CD14-positive monocyte (primary cell): ENCODE data around the gene CDS2. TPM values are rescaled to one million over a fixed set of nuclear protein-coding genes. Genes with fewer than 3 reads are reported as not detected.

Experiments
- DNase-seq, 3 donors: peaks; one replicate each; pipeline ENCODE4 v3.0.0-alpha.2; 2011 to 2022
- H2AFZ ChIP-seq: 2 replicates; pipeline ENCODE4 v1.6.0; 2012; ENCODE audit warnings: mild to moderate bottlenecking, low read depth, low read length, inconsistent platforms; ENCODE audit not compliant: insufficient read depth, poor library complexity, severe bottlenecking
- H3K27ac ChIP-seq, 2 donors: 1 replicate in 1 of 2; 2 replicates in 1 of 2; pipeline ENCODE4 v1.5.1; 2012 to 2013; ENCODE audit warnings: low read length in 2 of 2, control low read depth in 1 of 2, inconsistent platforms in 1 of 2, low read depth in 1 of 2, mild to moderate bottlenecking in 1 of 2
- H3K27me3 ChIP-seq, 2 donors: one replicate each; pipeline versions ENCODE4 v1.6.0 to v1.6.1; 2011 to 2013; ENCODE audit warnings: low read length in 2 of 2; ENCODE audit not compliant: control insufficient read depth in 2 of 2, insufficient read depth in 2 of 2
- H3K36me3 ChIP-seq, 2 donors: replicated peaks in 1 of 2; 1 replicate in 1 of 2; 2 replicates in 1 of 2; pipeline versions ENCODE4 v1.5.1 to v1.6.1; 2012 to 2013; ENCODE audit warnings: low read length in 2 of 2, control low read depth in 1 of 2, inconsistent platforms in 1 of 2, mild to moderate bottlenecking in 1 of 2; ENCODE audit not compliant: insufficient read depth in 2 of 2, control insufficient read depth in 1 of 2
- H3K4me1 ChIP-seq, 2 donors: 1 replicate in 1 of 2; 2 replicates in 1 of 2; pipeline versions ENCODE4 v1.5.1 to v1.6.1; 2012 to 2013; ENCODE audit warnings: low read length in 2 of 2, control low read depth in 1 of 2, inconsistent platforms in 1 of 2, mild to moderate bottlenecking in 1 of 2, moderate library complexity in 1 of 2; ENCODE audit not compliant: insufficient read depth in 2 of 2, control insufficient read depth in 1 of 2
- H3K4me2 ChIP-seq: replicated peaks from 2 replicates; pipeline ENCODE3; 2012; ENCODE audit warnings: low read length, moderate library complexity, mild to moderate bottlenecking; ENCODE audit not compliant: poor library complexity, severe bottlenecking; ENCODE audit errors: extremely low read depth
- H3K4me3 ChIP-seq, 3 experiments: fragments of 200-600 bp in 1 of 3; sonication (generic) in 1 of 3; replicated peaks in 1 of 3; 1 replicate in 2 of 3; 2 replicates in 1 of 3; pipeline ENCODE4 v1.5.1; 2011 to 2013; ENCODE audit warnings: low read length in 3 of 3, mild to moderate bottlenecking in 3 of 3, control low read depth in 2 of 3, low read depth in 2 of 3, inconsistent platforms in 1 of 3, moderate library complexity in 1 of 3
- H3K79me2 ChIP-seq: 2 replicates; pipeline ENCODE4 v1.6.0; 2012; ENCODE audit warnings: mild to moderate bottlenecking, control low read depth, inconsistent platforms, low read length, moderate library complexity; ENCODE audit not compliant: insufficient read depth
- H3K9ac ChIP-seq: 2 replicates; pipeline ENCODE4 v1.6.0; 2017; ENCODE audit warnings: low read length, mild to moderate bottlenecking; ENCODE audit not compliant: insufficient read depth, poor library complexity, severe bottlenecking
- H3K9me3 ChIP-seq, 2 donors: replicated peaks in 1 of 2; 1 replicate in 1 of 2; 2 replicates in 1 of 2; pipeline versions ENCODE4 v1.5.1 to v1.6.1; 2012 to 2013; ENCODE audit warnings: low read length in 2 of 2, control low read depth in 1 of 2; ENCODE audit not compliant: control insufficient read depth in 1 of 2, insufficient read depth in 1 of 2
- H4K20me1 ChIP-seq: 2 replicates; pipeline ENCODE4 v1.6.0; 2012; ENCODE audit warnings: mild to moderate bottlenecking, low read length, control low read depth, moderate library complexity; ENCODE audit not compliant: insufficient read depth
- H3K27ac Mint-ChIP-seq, 7 donors: one replicate each; pipeline ENCODE4 v1.8.0; 2020; ENCODE audit warnings: mild to moderate bottlenecking in 7 of 7, mixed read lengths in 7 of 7, moderate library complexity in 6 of 7, inconsistent platforms in 2 of 7
- H3K27me3 Mint-ChIP-seq, 3 donors: one replicate each; pipeline ENCODE4 v1.8.0; 2021 to 2022; ENCODE audit warnings: low read depth in 3 of 3, mild to moderate bottlenecking in 3 of 3, mixed read lengths in 3 of 3, moderate library complexity in 3 of 3, inconsistent platforms in 1 of 3
- H3K36me3 Mint-ChIP-seq, 2 donors: one replicate each; pipeline ENCODE4 v1.8.0; 2020; ENCODE audit warnings: mixed read lengths in 2 of 2, inconsistent platforms in 1 of 2, mild to moderate bottlenecking in 1 of 2
- H3K4me1 Mint-ChIP-seq: one replicate; pipeline ENCODE4 v1.8.0; 2020; ENCODE audit warnings: mild to moderate bottlenecking, mixed read lengths
- H3K4me3 Mint-ChIP-seq, 2 donors: one replicate each; pipeline ENCODE4 v1.8.0; 2020; ENCODE audit warnings: mild to moderate bottlenecking in 2 of 2, mixed read lengths in 2 of 2, moderate library complexity in 1 of 2
- H3K9me3 Mint-ChIP-seq, 7 donors: one replicate each; pipeline ENCODE4 v1.8.0; 2020 to 2022; ENCODE audit warnings: mixed read lengths in 7 of 7, mild to moderate bottlenecking in 6 of 7, moderate library complexity in 6 of 7, inconsistent platforms in 2 of 7
- WGBS: methylation state at CpG from one replicate; pipeline ENCODE4 v1.1.5; 2013; ENCODE audit warnings: missing lambda C conversion rate; ENCODE audit not compliant: insufficient coverage; 5-methylcytosine and 5-hydroxymethylcytosine counted together
- intact Hi-C, 2 donors: fragments of 100-400 bp; cut with micrococcal nuclease; formaldehyde crosslinking; loops; one replicate each; pipeline versions ENCODE4 v1.15.0 to v1.15.1; 2023
- polyA plus RNA-seq, 3 donors: library from polyadenylated mRNA; depleted of rRNA in 1 of 3; unstranded in 2 of 3; stranded (reverse) in 1 of 3; fragments of 300-500 nt in 2 of 3; fragments of >200 nt in 1 of 3; fragmentation: Illumina TruSeq in 2 of 3; gene quantifications; 1 replicate in 2 of 3; 2 replicates in 1 of 3; pipeline ENCODE4 v1.2.3, GENCODE V29; 2012 to 2021
- TF ChIP-seq, protein P1 (sequence below): fragments of 200-600 bp; IDR thresholded peaks from one replicate; pipeline ENCODE4 v1.8.0; 2022; ENCODE audit warnings: antibody characterized with exemption, mild to moderate bottlenecking

Gene CDS2
- polyA plus RNA-seq, 3 donors = 28.6 to 62.6 (median 54.4) TPM

- Mint-ChIP-seq H3K36me3 (peaks cover 15 to 29% of the 10 kb centered on the region in 2 donors), H3K4me3 (no peak overlapping the region), H3K4me1 (peaks cover 38% of the 10 kb centered on the region), H3K27me3 (no peaks in the 10 kb centered on the region), H3K27ac (peak overlapping the region; percentile 2 to 75 (median 9)), H3K9me3 (no peaks in the 10 kb centered on the region)
- no peak overlapping the region for H3K4me3 ChIP-seq
- TF ChIP-seq, protein P1, sequence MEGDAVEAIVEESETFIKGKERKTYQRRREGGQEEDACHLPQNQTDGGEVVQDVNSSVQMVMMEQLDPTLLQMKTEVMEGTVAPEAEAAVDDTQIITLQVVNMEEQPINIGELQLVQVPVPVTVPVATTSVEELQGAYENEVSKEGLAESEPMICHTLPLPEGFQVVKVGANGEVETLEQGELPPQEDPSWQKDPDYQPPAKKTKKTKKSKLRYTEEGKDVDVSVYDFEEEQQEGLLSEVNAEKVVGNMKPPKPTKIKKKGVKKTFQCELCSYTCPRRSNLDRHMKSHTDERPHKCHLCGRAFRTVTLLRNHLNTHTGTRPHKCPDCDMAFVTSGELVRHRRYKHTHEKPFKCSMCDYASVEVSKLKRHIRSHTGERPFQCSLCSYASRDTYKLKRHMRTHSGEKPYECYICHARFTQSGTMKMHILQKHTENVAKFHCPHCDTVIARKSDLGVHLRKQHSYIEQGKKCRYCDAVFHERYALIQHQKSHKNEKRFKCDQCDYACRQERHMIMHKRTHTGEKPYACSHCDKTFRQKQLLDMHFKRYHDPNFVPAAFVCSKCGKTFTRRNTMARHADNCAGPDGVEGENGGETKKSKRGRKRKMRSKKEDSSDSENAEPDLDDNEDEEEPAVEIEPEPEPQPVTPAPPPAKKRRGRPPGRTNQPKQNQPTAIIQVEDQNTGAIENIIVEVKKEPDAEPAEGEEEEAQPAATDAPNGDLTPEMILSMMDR = no peak
- H3K27ac ChIP-seq = no peak overlapping the region
- no peaks in the 10 kb centered on the region for H3K79me2 ChIP-seq
- H3K4me1 ChIP-seq = peaks cover 32% of the 10 kb centered on the region in 2 donors
- intact Hi-C loops = no loop called here
- no peak overlapping the region for H2AFZ ChIP-seq
- H3K4me2 ChIP-seq = no peak overlapping the region
- no peaks in the 10 kb centered on the region for H3K9me3 ChIP-seq
- no peaks in the 10 kb centered on the region for H3K27me3 ChIP-seq
- no peak for DNase-seq
- H3K9ac ChIP-seq = no peak overlapping the region
- no peaks in the 10 kb centered on the region for H4K20me1 ChIP-seq
- WGBS = no CpG with 5 or more reads among the region's 4 CpGs
- peaks cover 0 to 25% of the 10 kb centered on the region in 2 donors for H3K36me3 ChIP-seq
Measured at GRCh38 chr20:5092765-5093339, 34.0 kb upstream of the CDS2 start.

GRCh38 chr20:5095454-5095853, 31.4 kb upstream of the CDS2 start:
- H3K9ac ChIP-seq = no peak overlapping the region
- H3K4me1 ChIP-seq = peaks cover 9% of the 10 kb centered on the region in 2 donors
- TF ChIP-seq, protein P1 = no peak
- H3K36me3 ChIP-seq = peaks cover 4 to 46% of the 10 kb centered on the region in 2 donors
- H3K36me3 Mint-ChIP-seq = peaks cover 31 to 51% of the 10 kb centered on the region in 2 donors
- peak overlapping the region in 1 of 2 donors; percentile 35 for H3K4me3 Mint-ChIP-seq
- H3K4me2 ChIP-seq = no peak overlapping the region
- intact Hi-C loops = loop anchor here (5.0 kb wide), 1 partner anchor 38 kb away; no protein-coding TSS in a partner anchor
- DNase-seq = no peak
- no peaks in the 10 kb centered on the region for H4K20me1 ChIP-seq
- 92% methylated on average over 3 of the region's 3 CpGs for WGBS
- H3K27ac ChIP-seq = no peak overlapping the region
- H3K27me3 ChIP-seq = no peaks in the 10 kb centered on the region
- H3K9me3 Mint-ChIP-seq = no peaks in the 10 kb centered on the region
- H3K4me3 ChIP-seq = no peak overlapping the region
- H3K27ac Mint-ChIP-seq = peak overlapping the region in 4 of 7 donors; percentile 64 to 76 (median 70)
- H3K9me3 ChIP-seq = no peaks in the 10 kb centered on the region
- no peak overlapping the region for H2AFZ ChIP-seq
- peaks cover 21% of the 10 kb centered on the region for H3K4me1 Mint-ChIP-seq
- no peaks in the 10 kb centered on the region for H3K79me2 ChIP-seq
- H3K27me3 Mint-ChIP-seq = no peaks in the 10 kb centered on the region
